ENCODE results near the gene TFR2. TPM values are rescaled to one million over a fixed set of nuclear protein-coding genes. Genes with fewer than 3 reads are reported as not detected.

TFR2 gene
- total RNA-seq, 1 donor from 2014 or later = 0.25 TPM

DNA sequence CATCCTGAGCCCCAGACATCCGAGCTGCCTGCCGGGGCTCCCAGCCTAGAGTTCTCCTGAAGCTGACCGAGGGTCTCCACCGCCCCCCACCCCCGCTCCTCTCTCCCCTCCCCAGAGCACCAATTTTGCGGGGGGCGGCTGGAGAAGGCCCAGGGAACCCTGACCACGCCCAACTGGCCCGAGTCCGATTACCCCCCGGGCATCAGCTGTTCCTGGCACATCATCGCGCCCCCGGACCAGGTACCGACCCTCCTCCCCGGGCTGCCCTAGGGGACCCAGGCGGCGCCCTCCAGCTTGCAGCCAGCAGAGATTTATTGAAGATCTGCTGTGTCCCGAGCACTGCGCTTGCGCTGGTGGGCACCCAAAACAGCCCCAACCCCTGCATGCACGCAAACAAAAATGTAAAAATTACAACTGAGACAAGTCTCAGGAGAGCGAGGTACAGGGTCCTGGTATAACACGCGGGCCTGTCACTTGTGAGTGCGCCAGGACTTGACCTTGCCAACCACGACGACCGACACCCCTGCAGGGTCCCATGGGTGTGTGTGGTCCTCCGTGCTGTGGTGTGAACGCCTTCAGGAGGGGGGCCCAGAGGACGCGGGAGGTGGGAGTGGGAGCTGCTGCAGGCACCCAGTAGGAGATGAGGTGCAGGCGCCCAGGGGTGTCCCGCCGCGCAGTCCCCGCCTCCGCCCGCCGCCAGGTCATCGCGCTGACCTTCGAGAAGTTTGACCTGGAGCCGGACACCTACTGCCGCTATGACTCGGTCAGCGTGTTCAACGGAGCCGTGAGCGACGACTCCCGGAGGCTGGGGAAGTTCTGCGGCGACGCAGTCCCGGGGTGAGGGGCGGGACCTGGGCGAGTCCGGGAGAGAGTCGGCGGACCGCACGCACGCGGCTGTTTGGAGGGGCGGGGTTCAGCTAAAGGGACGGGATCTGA, 36.1 kb downstream of the TFR2 start:
- TF ChIP-seq POLR2AphosphoS5 (IDR thresholded peaks at IDR 0.05; ENCODE audit: insufficient read depth in 1 of 2, low read depth in 1 of 2) = no peak
- TF ChIP-seq POLR2A (IDR thresholded peaks at IDR 0.05) = no peak
- TF ChIP-seq, protein P1, sequence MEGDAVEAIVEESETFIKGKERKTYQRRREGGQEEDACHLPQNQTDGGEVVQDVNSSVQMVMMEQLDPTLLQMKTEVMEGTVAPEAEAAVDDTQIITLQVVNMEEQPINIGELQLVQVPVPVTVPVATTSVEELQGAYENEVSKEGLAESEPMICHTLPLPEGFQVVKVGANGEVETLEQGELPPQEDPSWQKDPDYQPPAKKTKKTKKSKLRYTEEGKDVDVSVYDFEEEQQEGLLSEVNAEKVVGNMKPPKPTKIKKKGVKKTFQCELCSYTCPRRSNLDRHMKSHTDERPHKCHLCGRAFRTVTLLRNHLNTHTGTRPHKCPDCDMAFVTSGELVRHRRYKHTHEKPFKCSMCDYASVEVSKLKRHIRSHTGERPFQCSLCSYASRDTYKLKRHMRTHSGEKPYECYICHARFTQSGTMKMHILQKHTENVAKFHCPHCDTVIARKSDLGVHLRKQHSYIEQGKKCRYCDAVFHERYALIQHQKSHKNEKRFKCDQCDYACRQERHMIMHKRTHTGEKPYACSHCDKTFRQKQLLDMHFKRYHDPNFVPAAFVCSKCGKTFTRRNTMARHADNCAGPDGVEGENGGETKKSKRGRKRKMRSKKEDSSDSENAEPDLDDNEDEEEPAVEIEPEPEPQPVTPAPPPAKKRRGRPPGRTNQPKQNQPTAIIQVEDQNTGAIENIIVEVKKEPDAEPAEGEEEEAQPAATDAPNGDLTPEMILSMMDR (IDR thresholded peaks at IDR 0.05) = no peak
- Histone ChIP-seq H3K36me3 (no peaks in the 10 kb centered on the region), H3K27ac (peak overlapping the region; percentile 93), H3K9me3 (no peaks in the 10 kb centered on the region), H3K4me3 (peak overlapping the region; percentile 74 to 86), H3K4me1 (peaks cover 26% of the 10 kb centered on the region), H3K27me3 (no peaks in the 10 kb centered on the region)
- intact Hi-C loops (cut with DNase I) = loop anchor here (5.0 kb wide), 2 partner anchors 72 to 87 kb away; partner anchors contain the start of gene GIGYF1
- no peak for DNase-seq (ENCODE audit: extremely low spot score in 2 of 2)

DNA sequence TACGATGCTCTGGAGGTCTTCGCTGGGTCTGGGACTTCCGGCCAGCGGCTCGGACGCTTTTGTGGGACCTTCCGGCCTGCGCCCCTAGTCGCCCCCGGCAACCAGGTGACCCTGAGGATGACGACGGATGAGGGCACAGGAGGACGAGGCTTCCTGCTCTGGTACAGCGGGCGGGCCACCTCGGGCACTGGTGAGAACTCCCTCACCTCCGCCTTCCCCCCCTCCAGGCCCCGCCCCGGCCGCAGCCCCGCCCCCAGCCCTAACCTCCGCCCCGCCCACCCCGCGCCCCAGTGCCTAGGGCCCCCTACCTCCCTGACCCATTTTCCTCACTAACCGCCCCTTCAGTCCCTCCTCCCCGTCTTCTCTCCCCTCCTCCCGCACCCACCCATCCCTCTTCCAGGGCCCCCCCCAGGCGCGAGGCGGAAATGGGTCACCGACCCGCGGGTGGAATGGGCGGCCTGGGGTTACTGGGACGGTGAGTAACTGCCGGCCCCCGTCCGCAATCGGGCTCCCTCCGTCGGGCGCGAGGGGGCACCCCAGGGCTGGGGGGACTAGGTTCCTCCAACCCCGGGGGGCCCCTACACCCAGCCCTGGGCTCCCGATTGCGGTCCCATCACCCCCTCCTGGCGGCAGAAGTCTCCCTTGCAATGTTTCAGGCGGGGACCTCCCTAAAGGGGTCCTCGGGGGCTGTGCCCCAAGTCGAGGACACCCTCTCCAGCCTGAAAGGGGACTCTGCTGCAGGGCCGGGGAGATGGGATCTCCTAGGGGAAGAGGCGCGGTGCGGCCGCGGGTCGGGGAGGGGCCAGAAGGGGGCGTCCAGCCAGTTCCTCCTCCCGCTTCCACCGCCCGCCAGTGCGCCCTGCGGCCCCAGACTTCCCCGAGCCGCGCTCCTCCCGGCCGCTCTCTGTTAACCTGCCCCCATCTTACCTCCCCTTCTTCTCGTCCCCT, 37.0 kb downstream of the TFR2 start:
- no peaks in the 10 kb centered on the region for H3K27me3 ChIP-seq
- peaks cover 26% of the 10 kb centered on the region for H3K4me1 ChIP-seq
- intact Hi-C loops (cut with DNase I) = loop anchor here (5.0 kb wide), 2 partner anchors 73 to 88 kb away; partner anchors contain the start of gene GIGYF1
- DNase-seq (ENCODE audit: extremely low spot score in 2 of 2) = no peak
- TF ChIP-seq, protein P1 (IDR thresholded peaks at IDR 0.05) = no peak
- TF ChIP-seq POLR2AphosphoS5 (IDR thresholded peaks at IDR 0.05; ENCODE audit: insufficient read depth in 1 of 2, low read depth in 1 of 2) (peak in 1 of 2 donors; percentile 97), POLR2A (IDR thresholded peaks at IDR 0.05) (peak in 1 of 2 donors; percentile 83)
- H3K9me3 ChIP-seq = no peaks in the 10 kb centered on the region
- no peaks in the 10 kb centered on the region for H3K36me3 ChIP-seq
- H3K27ac ChIP-seq = peak overlapping the region; percentile 93
- H3K4me3 ChIP-seq = peak overlapping the region; percentile 74 to 86

DNA sequence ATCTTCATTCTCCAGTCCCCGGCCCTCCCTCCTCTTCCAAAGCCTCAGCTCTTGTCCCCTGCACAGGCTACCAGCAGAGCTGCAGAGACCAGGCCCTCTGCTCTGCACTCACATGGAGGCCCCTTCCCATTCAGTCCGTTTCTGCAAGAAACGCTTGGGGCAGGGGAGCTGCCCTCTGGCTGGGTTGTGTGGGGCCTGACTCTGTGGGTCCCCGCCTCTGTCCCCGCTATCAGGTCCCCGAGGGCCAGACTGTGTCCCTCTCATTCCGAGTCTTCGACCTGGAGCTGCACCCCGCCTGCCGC, 37.7 kb downstream of the TFR2 start:
- no peaks in the 10 kb centered on the region for H3K36me3 ChIP-seq
- H3K4me1 ChIP-seq = peaks cover 26% of the 10 kb centered on the region
- no peaks in the 10 kb centered on the region for H3K9me3 ChIP-seq
- H3K27ac ChIP-seq = peak overlapping the region; percentile 93
- H3K4me3 ChIP-seq = peak overlapping the region; percentile 74 to 86
- TF ChIP-seq POLR2AphosphoS5 (IDR thresholded peaks at IDR 0.05; ENCODE audit: insufficient read depth in 1 of 2, low read depth in 1 of 2) = no peak
- TF ChIP-seq, protein P1 (IDR thresholded peaks at IDR 0.05) = peak in 1 of 3 experiments; percentile 5
- TF ChIP-seq POLR2A (IDR thresholded peaks at IDR 0.05) = no peak
- no peak for DNase-seq (ENCODE audit: extremely low spot score in 2 of 2)
- intact Hi-C loops (cut with DNase I) = loop anchor here (5.0 kb wide), 2 partner anchors 74 to 89 kb away; partner anchors contain the start of gene GIGYF1
- H3K27me3 ChIP-seq = no peaks in the 10 kb centered on the region

DNA sequence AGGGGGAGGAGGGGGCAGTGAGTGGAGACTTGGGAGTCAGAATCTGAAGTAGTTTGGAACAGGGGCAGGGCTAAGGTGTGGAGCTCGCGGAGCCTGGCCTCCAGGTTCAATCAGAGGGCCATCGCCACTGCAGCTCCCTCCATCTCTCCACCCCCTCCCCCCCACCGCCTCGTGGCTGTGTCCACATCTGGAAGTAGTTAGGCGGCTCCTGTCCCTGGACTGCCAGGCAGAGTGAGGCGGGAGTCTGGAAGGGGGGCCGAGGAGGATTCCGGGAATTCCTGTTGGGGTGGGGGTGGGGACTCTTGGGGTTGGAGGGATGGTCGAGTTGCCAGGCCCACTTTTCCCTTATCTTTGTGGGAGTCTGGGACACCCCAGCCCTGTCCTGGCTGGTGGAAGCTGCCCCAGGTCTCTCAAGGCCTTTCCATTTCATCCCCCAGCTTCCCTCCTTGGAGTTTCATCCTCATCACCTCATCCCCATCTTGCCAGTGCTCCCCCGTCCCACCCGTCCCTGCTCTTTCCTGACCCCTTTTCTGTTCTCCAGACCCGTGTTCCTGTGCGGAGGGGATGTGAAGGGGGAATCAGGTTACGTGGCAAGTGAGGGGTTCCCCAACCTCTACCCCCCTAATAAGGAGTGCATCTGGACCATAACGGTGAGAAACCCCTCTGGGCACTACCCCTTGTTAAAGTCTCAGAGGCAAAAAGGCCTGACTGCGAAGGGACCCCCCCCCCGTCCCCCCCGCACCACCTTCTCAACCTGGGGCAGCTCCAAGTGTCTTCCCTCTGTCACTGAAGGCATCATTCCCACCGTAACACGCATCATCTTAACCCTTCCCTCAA, 38.2 kb downstream of the TFR2 start:
- peak overlapping the region; percentile 74 to 86 for H3K4me3 ChIP-seq
- H3K36me3 ChIP-seq = no peaks in the 10 kb centered on the region
- H3K27me3 ChIP-seq = no peaks in the 10 kb centered on the region
- H3K27ac ChIP-seq = peak overlapping the region; percentile 93
- peak in 1 of 2 donors; percentile 96 for DNase-seq (ENCODE audit: extremely low spot score in 2 of 2)
- TF ChIP-seq, protein P1 (IDR thresholded peaks at IDR 0.05) = no peak
- peak in 1 of 2 donors; percentile 58 for TF ChIP-seq POLR2AphosphoS5 (IDR thresholded peaks at IDR 0.05; ENCODE audit: insufficient read depth in 1 of 2, low read depth in 1 of 2)
- no peaks in the 10 kb centered on the region for H3K9me3 ChIP-seq
- intact Hi-C loops (cut with DNase I) = loop anchor here (5.0 kb wide), 2 partner anchors 74 to 89 kb away; partner anchors contain the start of gene GIGYF1
- peaks cover 26% of the 10 kb centered on the region for H3K4me1 ChIP-seq
